SK-N-SH (cell line): ENCODE data around the gene STKLD1. TPM values are rescaled to one million over a fixed set of nuclear protein-coding genes. Genes with fewer than 3 reads are reported as not detected.

Experiments used
- CTCF ChIA-PET: fragments of 300-600, 350-600 bp; formaldehyde crosslinking; extraction: SDS; loops from one replicate; lab custom pipeline; 2021; lab: Yijun Ruan, JAX
- POLR2A ChIA-PET: fragments of 350-600 bp; sonication (Branson Sonifier 250); formaldehyde crosslinking; extraction: SDS; loops from one replicate; lab custom pipeline; 2020; ENCODE audit warnings: antibody characterized with exemption, inconsistent platforms; lab: Yijun Ruan, JAX
- DNase-seq: peaks from one replicate; pipeline ENCODE4 v3.0.0; 2012
- H2AFZ ChIP-seq: fragments of 200-600 bp; sonication (generic); 2 replicates; pipeline ENCODE4 v1.8.1; 2016; ENCODE audit warnings: antibody characterized with exemption, mild to moderate bottlenecking, low read depth
- H3F3A ChIP-seq: fragments of 200-600 bp; sonication (generic); replicated peaks from 2 replicates; pipeline ENCODE3; 2016; ENCODE audit warnings: antibody characterized with exemption, mild to moderate bottlenecking; ENCODE audit not compliant: insufficient read depth
- H3K27ac ChIP-seq, 2 experiments: fragments of 200-500 bp in 1 of 2; fragments of 200-600 bp in 1 of 2; sonication (Bioruptor generic) in 1 of 2; sonication (generic), shearing (Covaris generic) in 1 of 2; 2 replicates each; pipeline versions ENCODE4 v1.5.1 to v1.6.1; 2014 to 2016; ENCODE audit warnings: low read depth in 2 of 2, inconsistent platforms in 1 of 2, low read length in 1 of 2, mild to moderate bottlenecking in 1 of 2, mixed read lengths in 1 of 2
- H3K27me3 ChIP-seq: fragments of 200-600 bp; sonication (generic), shearing (Covaris generic); 2 replicates; pipeline ENCODE4 v1.6.1; 2016; ENCODE audit warnings: mixed run types; ENCODE audit not compliant: insufficient read depth
- H3K36me3 ChIP-seq, 2 experiments: fragments of 200-500 bp in 1 of 2; fragments of 200-600 bp in 1 of 2; sonication (Bioruptor generic) in 1 of 2; sonication (generic) in 1 of 2; replicated peaks in 1 of 2; 2 replicates each; pipeline versions ENCODE3 to v1.5.1; 2014 to 2016; ENCODE audit warnings: low read length in 1 of 2, mild to moderate bottlenecking in 1 of 2; ENCODE audit not compliant: insufficient read depth in 2 of 2, control insufficient read depth in 1 of 2
- H3K4me1 ChIP-seq, 2 experiments: fragments of 200-500 bp in 1 of 2; fragments of 200-600 bp in 1 of 2; sonication (Bioruptor generic) in 1 of 2; sonication (generic), shearing (Covaris generic) in 1 of 2; 2 replicates each; pipeline versions ENCODE4 v1.5.1 to v1.6.1; 2014 to 2016; ENCODE audit warnings: low read depth in 1 of 2, low read length in 1 of 2, mixed run types in 1 of 2; ENCODE audit not compliant: insufficient read depth in 2 of 2, control insufficient read depth in 1 of 2
- H3K4me2 ChIP-seq: fragments of 200-600 bp; sonication (generic), shearing (Covaris generic); 2 replicates; pipeline ENCODE4 v1.6.1; 2017; ENCODE audit warnings: mixed run types
- H3K4me3 ChIP-seq, 2 experiments: fragments of 200-500 bp in 1 of 2; fragments of 200-600 bp in 1 of 2; sonication (Bioruptor generic) in 1 of 2; sonication (generic), shearing (Covaris generic) in 1 of 2; 2 replicates each; pipeline versions ENCODE4 v1.5.1 to v1.8.1; 2014 to 2016; ENCODE audit warnings: low read depth in 2 of 2, inconsistent platforms in 1 of 2, low read length in 1 of 2, mild to moderate bottlenecking in 1 of 2, mixed read lengths in 1 of 2, moderate library complexity in 1 of 2
- H3K79me2 ChIP-seq: fragments of 200-600 bp; sonication (generic); 2 replicates; pipeline ENCODE4 v1.8.1; 2017; ENCODE audit warnings: mild to moderate bottlenecking; ENCODE audit not compliant: insufficient read depth
- H3K9ac ChIP-seq: fragments of 200-600 bp; sonication (generic); 2 replicates; pipeline ENCODE4 v1.6.1; 2017; ENCODE audit warnings: mixed run types
- H3K9me2 ChIP-seq: fragments of 200-600 bp; sonication (generic); 2 replicates; pipeline ENCODE4 v1.6.1; 2017; ENCODE audit warnings: mixed run types
- H3K9me3 ChIP-seq: fragments of 200-600 bp; sonication (generic); 2 replicates; pipeline ENCODE4 v1.6.1; 2017; ENCODE audit warnings: mixed run types, mild to moderate bottlenecking, moderate library complexity
- H4K20me1 ChIP-seq: fragments of 200-600 bp; sonication (generic); 2 replicates; pipeline ENCODE4 v1.6.1; 2017; ENCODE audit warnings: mild to moderate bottlenecking, mixed run types; ENCODE audit not compliant: insufficient read depth
- CHD2 ChIP-seq: fragments of 150-350 bp; IDR thresholded peaks from 2 replicates; pipeline ENCODE4 v1.6.1; 2018; ENCODE audit warnings: low read length; ENCODE audit not compliant: partially characterized antibody
- ELF1 ChIP-seq: IDR thresholded peaks from 2 replicates; pipeline ENCODE4 v1.4.0; 2012
- EP300 ChIP-seq, 2 experiments: IDR thresholded peaks; 2 replicates each; pipeline versions ENCODE4 v1.4.0 to v1.6.1; 2012; ENCODE audit warnings: borderline replicate concordance in 1 of 2, low read depth in 1 of 2, low read length in 1 of 2
- FOSL2 ChIP-seq: IDR thresholded peaks from 2 replicates; pipeline ENCODE4 v1.4.0; 2012; ENCODE audit warnings: low read depth, mild to moderate bottlenecking, moderate library complexity, borderline replicate concordance
- FOXM1 ChIP-seq: IDR thresholded peaks from 2 replicates; pipeline ENCODE4 v1.4.0; 2012; ENCODE audit warnings: low read depth, mild to moderate bottlenecking
- GABPA ChIP-seq: IDR thresholded peaks from 2 replicates; pipeline ENCODE4 v1.4.0; 2012; ENCODE audit warnings: low read depth, mild to moderate bottlenecking
- GATA2 ChIP-seq: sonication (generic); formaldehyde crosslinking; IDR thresholded peaks from 2 replicates; pipeline ENCODE4 v1.5.0; 2020; ENCODE audit warnings: mild to moderate bottlenecking, missing genetic modification reagents
- JUND ChIP-seq: IDR thresholded peaks from 2 replicates; pipeline ENCODE4 v1.4.0; 2012
- NFIC ChIP-seq: IDR thresholded peaks from 2 replicates; pipeline ENCODE4 v1.4.0; 2012; ENCODE audit warnings: borderline replicate concordance
- PBX3 ChIP-seq: IDR thresholded peaks from 2 replicates; pipeline ENCODE4; 2012
- RAD21 ChIP-seq: IDR thresholded peaks from 2 replicates; pipeline ENCODE4 v1.6.1; 2012; ENCODE audit warnings: mild to moderate bottlenecking, low read length
- RCOR1 ChIP-seq: fragments of 150-350 bp; IDR thresholded peaks from 2 replicates; pipeline ENCODE4 v1.6.1; 2017; ENCODE audit warnings: antibody characterized with exemption, low read length
- SIN3A ChIP-seq: IDR thresholded peaks from 2 replicates; pipeline ENCODE4 v1.6.1; 2012; ENCODE audit warnings: low read depth, mild to moderate bottlenecking, low read length, moderate library complexity, borderline replicate concordance
- SMC3 ChIP-seq: IDR thresholded peaks from 2 replicates; pipeline ENCODE4 v1.6.1; 2012; ENCODE audit warnings: low read depth, low read length, improper control_type of control experiment
- TCF12 ChIP-seq: IDR thresholded peaks from 2 replicates; pipeline ENCODE4 v1.4.0; 2012
- TEAD4 ChIP-seq: IDR thresholded peaks from 2 replicates; pipeline ENCODE4 v1.4.0; 2012; ENCODE audit warnings: mild to moderate bottlenecking, borderline replicate concordance; ENCODE audit not compliant: insufficient read depth
- USF2 ChIP-seq: fragments of 150-350 bp; IDR thresholded peaks from 2 replicates; pipeline ENCODE4 v1.6.1; 2017; ENCODE audit warnings: antibody characterized with exemption, low read length, low read depth, borderline replicate concordance
- YY1 ChIP-seq: IDR thresholded peaks from 2 replicates; pipeline ENCODE4 v1.4.0; 2012; ENCODE audit warnings: low read depth, mild to moderate bottlenecking
- WGBS: methylation state at CpG from one replicate; pipeline ENCODE4 v1.1.6; 2017; ENCODE audit warnings: low lambda C conversion rate; 5-methylcytosine and 5-hydroxymethylcytosine counted together
- polyA plus RNA-seq, 3 experiments: library from polyadenylated mRNA; depleted of rRNA; stranded (reverse); fragments of >200 nt; gene quantifications; 2 replicates each; pipeline ENCODE4 v1.2.3, GENCODE V29; 2012
- TF ChIP-seq, protein P1 (sequence below): IDR thresholded peaks from 2 replicates; pipeline ENCODE4 v1.4.0; 2012; ENCODE audit warnings: low read depth, borderline replicate concordance

STKLD1 gene
- polyA plus RNA-seq, 1 of the 3 experiments (the other 2 are of a cell fraction): 2.3 TPM

DNA sequence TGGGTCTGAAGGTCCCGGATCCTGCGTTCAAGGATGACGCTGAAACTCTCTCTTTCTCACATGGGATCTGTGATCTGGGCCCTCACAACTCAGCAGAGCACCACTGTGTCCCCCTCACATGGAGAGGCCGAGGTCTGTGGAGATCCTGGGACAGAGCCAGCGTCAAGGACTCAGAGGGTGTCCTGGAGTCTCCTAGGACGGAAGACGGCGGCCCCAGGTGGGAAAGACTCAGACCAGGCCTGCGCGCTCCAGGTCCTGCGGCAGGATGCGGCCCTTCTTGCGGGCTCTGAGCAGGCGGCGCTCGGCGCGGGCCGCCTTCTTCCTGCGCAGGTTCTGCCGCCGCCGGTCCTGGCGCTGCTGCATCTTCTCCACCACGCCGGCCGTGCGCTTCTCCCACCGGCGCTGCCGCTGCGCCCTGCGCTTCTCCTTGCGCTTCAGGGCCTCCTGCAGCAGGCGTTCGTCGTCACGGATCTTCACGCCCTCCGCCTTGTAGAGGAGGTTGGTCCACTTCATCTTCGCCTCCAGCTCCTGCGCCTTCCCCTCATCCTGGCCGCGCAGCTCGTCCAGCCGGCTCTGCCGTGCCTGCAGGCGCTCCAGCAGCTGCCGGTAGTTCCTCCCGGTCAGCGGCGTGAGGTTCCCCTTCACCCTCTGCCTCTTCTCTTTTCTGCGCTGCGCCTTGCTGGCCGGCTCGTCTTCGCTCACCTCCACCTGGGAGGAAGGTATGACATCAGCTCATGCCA lies 44.4 kb upstream of the STKLD1 start:
- Histone ChIP-seq H3F3A (peaks cover 15% of the 10 kb centered on the region), H3K27me3 (no peaks in the 10 kb centered on the region), H3K27ac (no peak overlapping the region), H3K36me3 (peaks cover 38 to 46% of the 10 kb centered on the region in 2 experiments), H3K9me2 (no peaks in the 10 kb centered on the region), H3K9me3 (no peaks in the 10 kb centered on the region), H3K79me2 (peaks cover 27% of the 10 kb centered on the region), H3K4me1 (peaks cover 8 to 15% of the 10 kb centered on the region in 2 experiments; a peak in 1 of 4 replicates), H3K4me2 (no peak overlapping the region), H3K4me3 (no peak overlapping the region), H4K20me1 (0 out of 2 replicates have a peak, but pooled peaks cover 13% of the 10 kb centered on the region), H3K9ac (no peak overlapping the region), H2AFZ (no peak overlapping the region)
- CTCF ChIA-PET: interaction anchor here (1.0 to 4.8 kb wide), 2 partner anchors 28 to 145 kb away, joined by 4 to 33 read pairs; no protein-coding TSS in a partner anchor
- POLR2A ChIA-PET: interaction anchor here (3.8 kb wide), 1 partner anchor 16 kb away, joined by 16 read pairs; the partner anchor contains the start of genes MED22 and RPL7A
- no peak for DNase-seq
- TF ChIP-seq YY1: no peak
- TF ChIP-seq, protein P1, sequence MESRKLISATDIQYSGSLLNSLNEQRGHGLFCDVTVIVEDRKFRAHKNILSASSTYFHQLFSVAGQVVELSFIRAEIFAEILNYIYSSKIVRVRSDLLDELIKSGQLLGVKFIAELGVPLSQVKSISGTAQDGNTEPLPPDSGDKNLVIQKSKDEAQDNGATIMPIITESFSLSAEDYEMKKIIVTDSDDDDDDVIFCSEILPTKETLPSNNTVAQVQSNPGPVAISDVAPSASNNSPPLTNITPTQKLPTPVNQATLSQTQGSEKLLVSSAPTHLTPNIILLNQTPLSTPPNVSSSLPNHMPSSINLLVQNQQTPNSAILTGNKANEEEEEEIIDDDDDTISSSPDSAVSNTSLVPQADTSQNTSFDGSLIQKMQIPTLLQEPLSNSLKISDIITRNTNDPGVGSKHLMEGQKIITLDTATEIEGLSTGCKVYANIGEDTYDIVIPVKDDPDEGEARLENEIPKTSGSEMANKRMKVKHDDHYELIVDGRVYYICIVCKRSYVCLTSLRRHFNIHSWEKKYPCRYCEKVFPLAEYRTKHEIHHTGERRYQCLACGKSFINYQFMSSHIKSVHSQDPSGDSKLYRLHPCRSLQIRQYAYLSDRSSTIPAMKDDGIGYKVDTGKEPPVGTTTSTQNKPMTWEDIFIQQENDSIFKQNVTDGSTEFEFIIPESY: no peak
- TF ChIP-seq RCOR1: no peak
- TF ChIP-seq NFIC: no peak
- TF ChIP-seq GABPA: no peak
- TF ChIP-seq FOSL2: no peak
- TF ChIP-seq ELF1: no peak
- TF ChIP-seq SIN3A: no peak
- no peak for TF ChIP-seq SMC3
- no peak for TF ChIP-seq USF2
- TF ChIP-seq TEAD4: no peak
- TF ChIP-seq TCF12: no peak
- TF ChIP-seq CHD2: no peak
- WGBS: 97% methylated on average over 50 of the region's 57 CpGs

DNA sequence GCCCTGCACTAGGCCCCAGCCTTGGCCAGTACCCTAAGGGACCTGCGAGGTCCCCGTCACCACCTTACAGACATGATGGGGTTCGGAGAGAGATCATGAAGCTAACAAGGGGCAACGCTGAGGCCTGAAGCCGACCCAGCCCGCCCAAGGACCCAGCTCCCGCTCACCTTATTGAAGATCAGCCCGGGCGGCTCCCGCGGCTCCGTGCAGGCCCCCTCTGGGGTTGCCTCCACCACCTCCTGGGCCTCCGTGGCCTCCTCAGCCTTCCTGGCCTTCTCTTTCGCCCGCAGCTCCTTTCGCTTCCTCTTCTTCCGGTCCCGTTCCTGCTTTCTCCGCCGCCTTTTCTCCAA lies 43.8 kb upstream of the STKLD1 start:
- no peak overlapping the region for H3K4me3 ChIP-seq
- H3K79me2 ChIP-seq: peaks cover 27% of the 10 kb centered on the region
- peaks cover 8 to 15% of the 10 kb centered on the region in 2 experiments; a peak in 1 of 4 replicates for H3K4me1 ChIP-seq
- H3K27me3 ChIP-seq: no peaks in the 10 kb centered on the region
- H3K9ac ChIP-seq: no peak overlapping the region
- H3K36me3 ChIP-seq: peaks cover 38 to 46% of the 10 kb centered on the region in 2 experiments
- no peaks in the 10 kb centered on the region for H3K9me3 ChIP-seq
- WGBS: 85% methylated on average over 16 of the region's 20 CpGs
- no peak for DNase-seq
- H3F3A ChIP-seq: peaks cover 20% of the 10 kb centered on the region
- no peak overlapping the region for H3K4me2 ChIP-seq
- no peak overlapping the region for H3K27ac ChIP-seq
- H3K9me2 ChIP-seq: no peaks in the 10 kb centered on the region
- ChIA-PET CTCF (interaction anchor here (0.6 to 4.8 kb wide), 5 partner anchors 11 to 146 kb away, joined by 3 to 33 read pairs (median 4); partner anchors contain the start of genes MED22 and RPL7A), POLR2A (interaction anchor here (3.8 kb wide), 1 partner anchor 15 kb away, joined by 16 read pairs; the partner anchor contains the start of genes MED22 and RPL7A)
- H2AFZ ChIP-seq: no peak overlapping the region
- H4K20me1 ChIP-seq: 0 out of 2 replicates have a peak, but pooled peaks cover 13% of the 10 kb centered on the region
- TF ChIP-seq USF2 (no peak), EP300 (IDR thresholded peaks at IDR 0.05; ENCODE audit: borderline replicate concordance in 1 of 2, low read depth in 1 of 2, low read length in 1 of 2) (no peak), RAD21 (no peak), TEAD4 (no peak), FOXM1 (no peak), ELF1 (no peak), RCOR1 (no peak), FOSL2 (no peak), JUND (no peak), GATA2 (CRISPR knock-in tag) (no peak), PBX3 (no peak)
- TF ChIP-seq, protein P1: no peak
